HG02870 (cell line): Measurements from ENCODE around the gene PREB.

Source experiments
- ATAC-seq: cut with Tn5 transposase; IDR thresholded peaks from one replicate; pipeline ENCODE4 v1.9.1; 2021; ENCODE audit warnings: mild to moderate bottlenecking, moderate library complexity; ENCODE audit not compliant: unreplicated experiment

The PREB gene

GRCh38 chr2:27152796-27153464 is 18.5 kb upstream of the PREB start:
- no peak for ATAC-seq

- no peak for ATAC-seq
Measured at GRCh38 chr2:27152102-27152795, 17.8 kb upstream of the PREB start.

DNA sequence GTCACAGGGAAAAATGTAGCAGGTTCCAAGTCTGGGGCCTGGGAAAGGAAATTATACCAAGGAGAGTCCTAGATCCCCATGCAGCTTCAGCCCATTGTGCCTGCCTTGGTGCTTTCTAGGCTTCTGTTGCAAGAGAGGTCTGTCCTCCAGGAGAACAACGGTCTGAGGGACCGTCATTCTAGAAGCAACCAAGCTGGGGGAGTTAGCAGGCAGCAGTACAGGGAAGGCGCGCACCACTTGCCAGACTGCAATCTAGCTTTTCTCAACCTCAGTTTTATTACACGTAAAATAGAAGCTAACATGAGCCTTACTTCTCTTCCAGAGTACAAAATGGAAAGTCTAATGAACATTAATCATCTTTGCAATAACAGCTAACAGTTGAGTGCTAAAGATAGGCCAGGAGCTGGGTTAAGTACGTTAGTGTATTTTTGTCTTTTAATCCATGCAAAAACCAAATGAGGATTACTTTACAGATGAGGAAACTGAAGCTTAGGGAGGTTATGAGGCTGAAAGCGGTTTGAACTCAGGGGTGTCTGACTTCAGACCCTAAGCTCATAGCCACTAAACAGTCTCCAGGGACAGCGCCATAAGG is 16.3 kb upstream of the PREB start:
- ATAC-seq, result no peak

GRCh38 chr2:27149570-27150405 is 15.4 kb upstream of the PREB start:
- ATAC-seq, result no peak

DNA sequence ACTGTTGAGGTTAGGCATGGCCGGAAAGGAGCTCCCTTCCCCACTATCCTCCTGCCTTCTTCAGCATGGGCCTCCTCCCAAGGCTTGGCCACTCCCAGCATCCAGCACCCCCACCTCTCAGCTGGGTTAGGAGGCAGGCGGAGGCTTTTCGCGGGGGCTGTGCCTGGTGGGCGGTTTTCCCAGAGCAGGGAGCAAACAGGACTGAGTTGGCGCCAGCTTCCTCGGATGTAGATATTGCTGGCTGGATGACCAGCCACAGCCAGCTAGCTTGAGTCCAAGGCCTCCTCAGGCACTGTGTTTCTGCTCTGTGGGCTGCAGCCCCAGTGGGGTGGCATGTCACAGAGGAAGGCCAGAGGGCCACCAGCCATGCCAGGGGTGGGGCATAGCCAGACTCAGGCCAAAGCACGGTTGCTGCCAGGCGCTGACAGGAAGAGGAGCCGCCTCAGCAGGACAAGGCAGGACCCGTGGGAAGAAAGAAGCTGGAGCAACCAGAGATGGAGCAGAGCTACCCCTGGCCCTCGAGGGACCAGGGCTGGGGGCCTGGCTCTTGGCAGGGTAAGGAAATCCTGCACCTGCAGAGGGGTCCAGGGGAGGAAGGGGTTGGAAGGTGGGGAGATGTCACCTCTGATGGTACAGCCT is 14.5 kb upstream of the PREB start, which contains the start of gene TCF23:
Gene TCF23, plus strand, starts transcription at position 204 of the 639 bp plus-strand sequence. Its CDS starts 130 bp downstream, at position 334.
- ATAC-seq, result no peak

- ATAC-seq, result no peak
Measured at GRCh38 chr2:27147935-27148334, 13.5 kb upstream of the PREB start.

DNA sequence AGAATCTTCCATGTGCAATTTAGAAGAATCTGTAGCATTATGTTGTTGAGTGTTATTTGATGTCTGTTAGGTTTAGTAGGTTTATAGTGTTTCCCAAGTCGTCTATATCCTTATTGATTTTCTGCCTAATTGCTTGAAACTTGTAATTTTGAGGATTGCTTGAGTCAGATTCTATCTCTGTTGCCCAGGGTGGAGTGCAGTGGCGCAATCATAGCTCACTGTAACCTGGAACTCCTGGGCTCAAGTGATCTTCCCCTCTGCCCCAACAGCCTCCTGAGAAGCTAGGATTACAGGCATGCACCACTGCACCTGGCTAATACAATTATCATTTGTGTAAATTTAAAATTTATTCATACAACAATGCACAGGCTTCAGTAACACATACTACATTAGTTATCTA is 11.2 kb upstream of the PREB start:
- no peak for ATAC-seq

DNA sequence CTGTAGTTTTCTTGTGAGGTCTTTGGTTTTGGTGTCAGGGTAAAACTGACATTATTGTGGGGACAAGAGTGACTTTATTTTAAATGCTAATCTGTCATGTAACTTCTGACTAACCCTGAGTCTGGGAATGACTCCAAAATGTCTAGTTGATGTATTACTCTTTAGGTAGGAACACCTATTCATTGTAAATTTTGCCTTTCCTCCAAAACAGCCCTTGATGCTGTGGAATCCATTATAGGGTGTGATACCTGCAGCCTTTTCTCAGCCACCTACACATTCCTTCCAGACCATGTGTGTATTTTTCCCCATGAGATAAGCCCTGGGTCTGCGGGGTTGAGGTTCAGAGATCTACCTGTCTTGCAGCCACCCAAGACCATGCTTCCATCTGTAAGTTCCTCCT is 8.8 kb upstream of the PREB start:
- ATAC-seq, result no peak

- no peak for ATAC-seq
Measured at GRCh38 chr2:27139310-27139709, 4.9 kb upstream of the PREB start, which contains the start of gene PRR30. PRR30 (minus strand) TSS chr2:27139410; CDS start chr2:27138329, 1,081 bp downstream.

DNA sequence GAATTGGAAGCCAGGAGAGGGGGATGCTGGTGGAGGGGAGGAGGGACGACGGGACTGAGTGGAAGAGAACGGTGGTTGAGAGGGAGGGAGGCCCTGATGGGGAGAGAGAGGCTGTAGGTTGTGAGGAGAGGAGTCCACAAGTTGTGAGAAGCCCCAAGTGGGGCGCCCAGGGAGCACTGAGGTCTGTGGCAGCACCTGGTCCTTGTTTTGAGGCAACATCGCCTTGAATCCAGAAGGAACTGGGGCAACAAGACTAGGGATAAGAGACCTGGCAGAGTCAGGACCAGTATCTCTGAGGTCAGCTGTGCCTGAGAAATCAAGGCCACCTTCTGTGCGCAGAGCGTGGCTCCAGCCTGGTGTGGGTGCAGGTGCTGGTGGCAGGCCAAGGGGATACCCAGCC is 3.7 kb upstream of the PREB start:
- no peak for ATAC-seq

GRCh38 chr2:27137322-27137935 is 3.0 kb upstream of the PREB start:
- ATAC-seq, result no peak

- no peak for ATAC-seq
Measured at GRCh38 chr2:27136751-27137150, 2.3 kb upstream of the PREB start.

DNA sequence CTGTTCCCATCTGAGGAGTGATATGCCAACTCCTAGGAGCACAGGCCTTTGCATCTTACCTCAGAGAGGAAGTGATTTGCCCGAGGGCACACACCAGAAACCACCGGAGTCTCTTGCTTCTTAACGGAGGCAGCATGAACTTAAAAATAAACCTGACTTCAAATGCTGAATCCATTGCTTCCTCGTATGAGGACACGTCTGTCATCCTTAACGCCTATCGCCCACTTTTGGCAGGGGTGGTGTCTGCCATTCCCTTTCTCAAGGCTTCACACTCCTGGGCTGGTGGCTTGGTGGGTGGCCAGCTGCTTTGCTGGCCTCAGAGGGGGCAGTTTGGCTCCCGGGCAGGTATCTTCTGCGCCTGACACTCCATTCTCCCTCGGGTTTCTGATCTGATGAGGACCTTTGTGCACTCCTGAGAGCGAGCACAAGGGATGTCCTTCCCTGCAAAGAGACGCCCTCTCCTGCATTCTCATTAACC is 1.1 kb upstream of the PREB start:
- ATAC-seq, result no peak

GRCh38 chr2:27134781-27135477 is 493 bp upstream of the PREB start:
- ATAC-seq, result no peak

GRCh38 chr2:27133195-27133875 is 1.1 kb downstream of the PREB start:
- no peak for ATAC-seq

DNA sequence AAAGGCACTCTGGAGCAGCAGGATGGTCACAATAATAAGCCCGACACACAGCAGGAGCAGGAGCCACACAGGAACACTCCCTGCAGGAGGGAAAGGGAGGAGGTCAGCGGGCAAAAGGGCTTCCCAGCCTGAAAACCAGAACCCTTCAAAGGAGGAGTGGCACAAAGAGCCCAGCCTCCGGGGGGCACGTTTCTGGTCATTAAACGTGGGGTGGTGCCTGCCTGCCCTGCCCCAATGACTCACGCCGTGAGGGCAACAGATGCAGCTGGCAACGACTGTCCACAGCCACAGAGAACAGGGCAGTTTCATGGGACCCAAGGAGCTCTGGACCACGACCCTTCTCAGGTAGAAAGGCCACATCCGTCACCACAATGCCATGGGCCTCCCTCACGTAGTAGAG is 3.0 kb downstream of the PREB start:
- ATAC-seq, result no peak

DNA sequence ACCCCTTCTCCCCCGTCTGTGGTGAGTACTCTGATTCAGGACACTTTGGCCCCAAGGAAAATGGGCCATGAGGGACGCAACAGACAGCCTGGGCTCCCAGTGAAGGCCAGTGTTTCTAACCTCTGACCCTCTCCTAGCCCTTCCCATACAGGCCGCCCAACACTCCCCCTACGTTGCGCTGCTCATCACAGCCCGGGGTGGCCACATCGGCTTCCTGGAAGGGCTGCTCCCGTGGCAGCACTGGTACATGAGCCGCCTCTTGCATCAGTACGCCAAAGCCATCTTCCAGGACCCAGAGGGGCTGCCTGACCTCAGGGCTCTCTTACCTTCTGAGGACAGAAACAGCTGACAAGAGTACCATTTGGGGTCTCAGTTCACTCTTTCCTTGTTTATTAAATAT is 4.0 kb downstream of the PREB start:
- no peak for ATAC-seq

DNA sequence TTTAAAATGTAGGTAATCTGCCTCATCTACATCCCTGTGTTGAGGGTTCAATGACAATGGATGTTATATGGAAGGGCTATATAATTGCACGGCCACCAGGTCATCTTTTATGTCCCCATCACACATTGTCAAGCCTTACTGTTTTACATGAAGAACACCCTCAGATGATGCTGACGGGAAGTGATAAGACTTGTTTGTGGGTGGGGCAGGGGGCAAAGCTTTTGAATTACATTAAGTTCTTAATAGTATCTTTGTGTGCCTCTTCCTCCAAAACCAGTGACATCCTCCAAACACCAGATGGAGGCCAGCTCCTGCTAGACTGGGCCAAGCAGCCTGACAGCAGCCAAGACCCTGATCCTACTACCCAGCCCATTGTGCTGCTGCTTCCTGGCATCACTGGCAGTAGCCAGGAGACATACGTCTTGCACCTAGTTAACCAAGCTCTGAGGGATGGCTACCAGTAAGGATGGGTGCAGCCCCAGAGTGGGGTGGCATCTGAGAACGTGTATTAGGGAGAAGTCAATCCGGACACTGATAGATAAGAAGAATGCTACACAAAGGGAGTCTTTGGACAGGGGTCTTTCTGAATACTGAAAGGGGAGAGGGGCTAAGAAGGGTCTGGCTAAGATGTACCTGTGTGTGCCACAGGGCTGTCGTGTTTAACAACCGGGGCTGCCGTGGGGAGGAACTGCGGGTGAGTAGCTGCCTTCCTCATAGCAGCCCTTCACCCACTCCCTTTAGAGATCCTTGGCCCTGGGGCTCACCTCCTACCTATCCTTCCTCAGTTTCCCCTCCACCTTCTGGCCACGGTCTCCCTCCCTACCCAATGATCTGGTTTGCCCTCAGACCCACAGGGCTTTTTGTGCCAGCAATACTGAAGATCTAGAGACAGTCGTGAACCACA is 5.5 kb downstream of the PREB start:
- no peak for ATAC-seq
